ENCODE results near the gene EEFSEC.

EEFSEC gene

GRCh38 chr3:128347282-128347681 lies 194.0 kb downstream of the EEFSEC start:
- Histone ChIP-seq H3K27me3 (ENCODE audit: insufficient read depth, poor library complexity, severe bottlenecking) (no peaks in the 10 kb centered on the region), H3K4me3 (replicated peaks; ENCODE audit: insufficient read depth, low read length) (no peak overlapping the region), H3K27ac (replicated peaks) (no peak overlapping the region)
- no peak for DNase-seq (ENCODE audit: low read depth in 1 of 2, low spot score in 1 of 2)
- TF ChIP-seq CTCF (IDR thresholded peaks at IDR 0.05; ENCODE audit: insufficient read depth, low read length) (no peak), GABPA (IDR thresholded peaks at IDR 0.05; ENCODE audit: low read depth) (no peak), POLR2AphosphoS5 (IDR thresholded peaks at IDR 0.05; ENCODE audit: low read depth) (no peak), SPI1 (IDR thresholded peaks at IDR 0.05; ENCODE audit: borderline replicate concordance, low read depth) (no peak), REST (IDR thresholded peaks at IDR 0.05; ENCODE audit: insufficient replicate concordance, low read depth) (no peak)

- no peak overlapping the region for H3K27ac ChIP-seq (replicated peaks)
- no peak for TF ChIP-seq POLR2AphosphoS5 (IDR thresholded peaks at IDR 0.05; ENCODE audit: low read depth)
- TF ChIP-seq GABPA (IDR thresholded peaks at IDR 0.05; ENCODE audit: low read depth), result no peak
- no peak for TF ChIP-seq REST (IDR thresholded peaks at IDR 0.05; ENCODE audit: insufficient replicate concordance, low read depth)
- no peak for TF ChIP-seq CTCF (IDR thresholded peaks at IDR 0.05; ENCODE audit: insufficient read depth, low read length)
- TF ChIP-seq SPI1 (IDR thresholded peaks at IDR 0.05; ENCODE audit: borderline replicate concordance, low read depth), result no peak
- no peaks in the 10 kb centered on the region for H3K27me3 ChIP-seq (ENCODE audit: insufficient read depth, poor library complexity, severe bottlenecking)
- no peak overlapping the region for H3K4me3 ChIP-seq (replicated peaks; ENCODE audit: insufficient read depth, low read length)
- DNase-seq (ENCODE audit: low read depth in 1 of 2, low spot score in 1 of 2), result no peak
Measured at GRCh38 chr3:128348075-128348474, 194.8 kb downstream of the EEFSEC start.

- TF ChIP-seq SPI1 (IDR thresholded peaks at IDR 0.05; ENCODE audit: borderline replicate concordance, low read depth), result peak; percentile 63; the same call in 1 of the 2 replicates
- no peak for TF ChIP-seq GABPA (IDR thresholded peaks at IDR 0.05; ENCODE audit: low read depth)
- peak; percentile 18 to 56 for DNase-seq (ENCODE audit: low read depth in 1 of 2, low spot score in 1 of 2)
- no peak overlapping the region for H3K4me3 ChIP-seq (replicated peaks; ENCODE audit: insufficient read depth, low read length)
- H3K27ac ChIP-seq (replicated peaks), result no peak overlapping the region
- H3K27me3 ChIP-seq (ENCODE audit: insufficient read depth, poor library complexity, severe bottlenecking), result no peaks in the 10 kb centered on the region
Measured at GRCh38 chr3:128348805-128349531, 195.7 kb downstream of the EEFSEC start.

GRCh38 chr3:128349963-128350599 lies 196.8 kb downstream of the EEFSEC start:
- no peak overlapping the region for H3K4me3 ChIP-seq (replicated peaks; ENCODE audit: insufficient read depth, low read length)
- TF ChIP-seq CTCF (IDR thresholded peaks at IDR 0.05; ENCODE audit: insufficient read depth, low read length) (no peak), GABPA (IDR thresholded peaks at IDR 0.05; ENCODE audit: low read depth) (no peak), REST (IDR thresholded peaks at IDR 0.05; ENCODE audit: insufficient replicate concordance, low read depth) (no peak), SPI1 (IDR thresholded peaks at IDR 0.05; ENCODE audit: borderline replicate concordance, low read depth) (no peak), POLR2AphosphoS5 (IDR thresholded peaks at IDR 0.05; ENCODE audit: low read depth) (no peak)

More at GRCh38 chr3:128349963-128350599, 196.8 kb downstream of the EEFSEC start:
- H3K27ac ChIP-seq (replicated peaks), result no peak overlapping the region
- no peaks in the 10 kb centered on the region for H3K27me3 ChIP-seq (ENCODE audit: insufficient read depth, poor library complexity, severe bottlenecking)
- no peak for DNase-seq (ENCODE audit: low read depth in 1 of 2, low spot score in 1 of 2)

All from HL-60 (cell line).